ENCODE measurements around the gene TSPAN13. TPM values are rescaled to one million over a fixed set of nuclear protein-coding genes. Genes with fewer than 3 reads are reported as not detected.

Gene TSPAN13
- total RNA-seq, 1 experiment from 2014 or later = 14.0 TPM

DNA sequence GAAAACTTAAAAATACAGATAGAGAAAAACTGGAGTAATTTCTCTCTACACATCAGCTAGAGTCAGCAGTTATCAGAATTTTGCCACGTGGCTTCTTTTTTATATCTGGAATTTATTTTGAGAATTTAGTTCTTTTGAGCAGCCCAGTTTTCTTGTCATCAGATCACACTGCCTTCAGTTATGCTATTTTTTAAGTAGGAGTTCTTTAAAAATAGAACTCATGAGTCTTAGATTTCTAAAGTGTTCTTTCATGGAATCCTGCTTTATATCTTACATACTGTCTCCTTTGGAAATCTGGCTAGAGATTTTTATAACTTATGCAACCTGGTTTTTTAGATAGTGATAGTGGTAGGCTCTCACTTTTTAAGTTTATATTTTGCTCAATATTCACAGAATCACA lies 27.0 kb downstream of the TSPAN13 start:
- TF ChIP-seq, protein P1, sequence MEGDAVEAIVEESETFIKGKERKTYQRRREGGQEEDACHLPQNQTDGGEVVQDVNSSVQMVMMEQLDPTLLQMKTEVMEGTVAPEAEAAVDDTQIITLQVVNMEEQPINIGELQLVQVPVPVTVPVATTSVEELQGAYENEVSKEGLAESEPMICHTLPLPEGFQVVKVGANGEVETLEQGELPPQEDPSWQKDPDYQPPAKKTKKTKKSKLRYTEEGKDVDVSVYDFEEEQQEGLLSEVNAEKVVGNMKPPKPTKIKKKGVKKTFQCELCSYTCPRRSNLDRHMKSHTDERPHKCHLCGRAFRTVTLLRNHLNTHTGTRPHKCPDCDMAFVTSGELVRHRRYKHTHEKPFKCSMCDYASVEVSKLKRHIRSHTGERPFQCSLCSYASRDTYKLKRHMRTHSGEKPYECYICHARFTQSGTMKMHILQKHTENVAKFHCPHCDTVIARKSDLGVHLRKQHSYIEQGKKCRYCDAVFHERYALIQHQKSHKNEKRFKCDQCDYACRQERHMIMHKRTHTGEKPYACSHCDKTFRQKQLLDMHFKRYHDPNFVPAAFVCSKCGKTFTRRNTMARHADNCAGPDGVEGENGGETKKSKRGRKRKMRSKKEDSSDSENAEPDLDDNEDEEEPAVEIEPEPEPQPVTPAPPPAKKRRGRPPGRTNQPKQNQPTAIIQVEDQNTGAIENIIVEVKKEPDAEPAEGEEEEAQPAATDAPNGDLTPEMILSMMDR (IDR thresholded peaks at IDR 0.05; ENCODE audit: unreplicated experiment) = no peak
- intact Hi-C loops (cut with micrococcal nuclease) = no loop called here
- no peaks in the 10 kb centered on the region for H3K4me1 Mint-ChIP-seq (ENCODE audit: insufficient read depth, unreplicated experiment)
- H3K4me3 Mint-ChIP-seq (ENCODE audit: unreplicated experiment) = no peak overlapping the region
- BruUV-seq (replicated peaks) = no TSS peak
- ChIA-PET POLR2A (interaction anchor here (1.0 to 3.0 kb wide), 4 partner anchors 9 to 134 kb away, joined by 3 to 14 read pairs (median 4); partner anchors contain the start of gene AGR2), CTCF (interaction anchor here (0.7 to 1.6 kb wide), 2 partner anchors 9 to 85 kb away, joined by 3 to 5 read pairs; no protein-coding TSS in a partner anchor)
- H3K36me3 Mint-ChIP-seq (ENCODE audit: insufficient read depth, unreplicated experiment) = no peaks in the 10 kb centered on the region
- no peaks in the 10 kb centered on the region for H3K9me3 Mint-ChIP-seq (ENCODE audit: unreplicated experiment)
- H3K27ac Mint-ChIP-seq (ENCODE audit: low read depth, unreplicated experiment) = no peak overlapping the region
- DNase-seq (ENCODE audit: unreplicated experiment) = no peak
- H3K27me3 Mint-ChIP-seq (ENCODE audit: insufficient read depth, unreplicated experiment) = no peaks in the 10 kb centered on the region

DNA sequence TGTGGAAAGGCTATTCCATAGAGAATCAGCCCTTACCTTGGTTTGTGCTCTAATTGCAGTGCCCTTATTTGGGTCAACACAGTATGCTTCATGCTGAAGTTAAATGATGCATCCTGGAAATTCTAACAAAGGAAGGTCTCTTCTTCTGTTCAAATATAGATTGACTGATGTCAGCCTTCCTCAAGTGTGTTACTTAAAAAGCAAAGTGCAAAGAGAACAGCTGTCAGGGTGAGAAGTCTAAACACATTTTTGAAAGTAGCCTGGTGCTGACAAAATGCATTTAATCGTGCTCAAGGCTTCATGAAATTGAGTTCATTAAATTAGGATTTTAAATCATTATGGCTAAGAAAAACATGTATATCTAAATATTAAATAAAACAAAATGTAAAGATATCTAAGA lies 31.8 kb downstream of the TSPAN13 start:
- no peaks in the 10 kb centered on the region for H3K4me1 Mint-ChIP-seq (ENCODE audit: insufficient read depth, unreplicated experiment)
- no peak overlapping the region for H3K27ac Mint-ChIP-seq (ENCODE audit: low read depth, unreplicated experiment)
- no peaks in the 10 kb centered on the region for H3K9me3 Mint-ChIP-seq (ENCODE audit: unreplicated experiment)
- no TSS peak for BruUV-seq (replicated peaks)
- CTCF ChIA-PET = no interaction called here
- TF ChIP-seq, protein P1 (IDR thresholded peaks at IDR 0.05; ENCODE audit: unreplicated experiment) = no peak
- DNase-seq (ENCODE audit: unreplicated experiment) = no peak
- H3K4me3 Mint-ChIP-seq (ENCODE audit: unreplicated experiment) = no peak overlapping the region
- no peaks in the 10 kb centered on the region for H3K27me3 Mint-ChIP-seq (ENCODE audit: insufficient read depth, unreplicated experiment)
- intact Hi-C loops (cut with micrococcal nuclease) = no loop called here
- POLR2A ChIA-PET = no interaction called here
- H3K36me3 Mint-ChIP-seq (ENCODE audit: insufficient read depth, unreplicated experiment) = no peaks in the 10 kb centered on the region

DNA sequence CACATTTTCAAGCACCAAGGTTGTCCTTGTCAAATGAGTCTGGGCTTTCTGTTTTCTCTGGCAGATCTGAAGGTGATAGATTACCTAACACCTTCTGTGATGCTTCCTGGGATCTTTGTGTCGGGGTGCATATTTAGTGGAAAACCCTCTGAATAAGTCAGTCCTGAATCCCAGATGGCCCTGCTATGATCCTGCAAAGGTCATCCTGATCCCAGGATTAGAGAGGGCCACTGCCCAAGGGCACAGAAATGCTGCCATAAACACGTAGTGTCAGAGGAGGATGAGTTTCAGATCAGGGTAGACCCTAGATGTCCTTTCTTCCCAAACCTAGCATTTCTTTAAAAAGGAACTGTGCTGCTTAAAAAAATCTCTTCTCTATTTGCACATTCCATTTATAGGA lies 32.3 kb downstream of the TSPAN13 start:
- intact Hi-C loops (cut with micrococcal nuclease) = no loop called here
- no TSS peak for BruUV-seq (replicated peaks)
- TF ChIP-seq, protein P1 (IDR thresholded peaks at IDR 0.05; ENCODE audit: unreplicated experiment) = no peak

DNA sequence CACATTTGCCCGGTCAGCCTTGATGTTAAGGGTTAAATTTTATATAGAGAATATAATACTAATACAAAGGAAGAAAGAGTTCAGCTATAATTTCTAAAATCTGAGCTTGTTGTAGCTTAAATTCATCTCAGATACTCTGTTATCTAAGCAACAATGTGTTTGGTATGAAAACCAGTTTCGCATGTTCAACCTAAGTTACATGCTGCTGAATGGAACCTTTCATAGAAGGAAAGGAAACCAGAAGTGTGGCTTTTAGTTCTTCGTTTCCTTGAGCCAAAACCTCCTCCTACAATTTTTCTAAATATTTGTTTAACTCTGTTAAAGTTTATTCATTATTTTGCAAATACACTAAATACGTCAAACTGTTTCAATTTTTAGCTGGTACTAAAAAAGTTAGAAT lies 32.7 kb downstream of the TSPAN13 start:
- Mint-ChIP-seq H3K9me3 (ENCODE audit: unreplicated experiment) (no peaks in the 10 kb centered on the region), H3K4me3 (ENCODE audit: unreplicated experiment) (no peak overlapping the region), H3K27ac (ENCODE audit: low read depth, unreplicated experiment) (no peak overlapping the region), H3K36me3 (ENCODE audit: insufficient read depth, unreplicated experiment) (no peaks in the 10 kb centered on the region), H3K27me3 (ENCODE audit: insufficient read depth, unreplicated experiment) (no peaks in the 10 kb centered on the region), H3K4me1 (ENCODE audit: insufficient read depth, unreplicated experiment) (no peaks in the 10 kb centered on the region)
- no peak for DNase-seq (ENCODE audit: unreplicated experiment)
- CTCF ChIA-PET = interaction anchor here (1.0 to 2.9 kb wide), 3 partner anchors 11 to 132 kb away, joined by 3 to 15 read pairs (median 4); no protein-coding TSS in a partner anchor
- TF ChIP-seq, protein P1 (IDR thresholded peaks at IDR 0.05; ENCODE audit: unreplicated experiment) = no peak
- BruUV-seq (replicated peaks) = no TSS peak
- intact Hi-C loops (cut with micrococcal nuclease) = no loop called here
- POLR2A ChIA-PET = interaction anchor here (0.8 to 1.1 kb wide), 2 partner anchors 9 to 15 kb away, joined by 3 read pairs; no protein-coding TSS in a partner anchor

More for the DNA sequence above, 32.3 kb downstream of the TSPAN13 start:
- POLR2A ChIA-PET = interaction anchor here (0.8 kb wide), 1 partner anchor 15 kb away, joined by 3 read pairs; no protein-coding TSS in a partner anchor
- Mint-ChIP-seq H3K9me3 (ENCODE audit: unreplicated experiment) (no peaks in the 10 kb centered on the region), H3K4me1 (ENCODE audit: insufficient read depth, unreplicated experiment) (no peaks in the 10 kb centered on the region), H3K36me3 (ENCODE audit: insufficient read depth, unreplicated experiment) (no peaks in the 10 kb centered on the region), H3K27ac (ENCODE audit: low read depth, unreplicated experiment) (no peak overlapping the region), H3K27me3 (ENCODE audit: insufficient read depth, unreplicated experiment) (no peaks in the 10 kb centered on the region), H3K4me3 (ENCODE audit: unreplicated experiment) (no peak overlapping the region)
- CTCF ChIA-PET = interaction anchor here (1.0 to 2.9 kb wide), 3 partner anchors 10 to 132 kb away, joined by 3 to 15 read pairs (median 4); no protein-coding TSS in a partner anchor
- DNase-seq (ENCODE audit: unreplicated experiment) = no peak

All from MCF 10A (cell line).